Putamen (tissue), 1 donor: ENCODE measurements around the gene PPP4R1.

Experiments used
- DNase-seq: peaks from one replicate; pipeline ENCODE4 v3.0.0-alpha.2; 2016; ENCODE audit warnings: low spot score

PPP4R1 gene

GRCh38 chr18:9594823-9595596 is 19.3 kb downstream of the PPP4R1 start:
- no peak for DNase-seq

- DNase-seq = no peak
Measured at GRCh38 chr18:9587924-9588323, 26.4 kb downstream of the PPP4R1 start.

- DNase-seq = no peak
Measured at GRCh38 chr18:9586814-9587213, 27.5 kb downstream of the PPP4R1 start.

- no peak for DNase-seq
Measured at GRCh38 chr18:9581667-9582066, 32.7 kb downstream of the PPP4R1 start.

GRCh38 chr18:9578306-9578705 is 36.1 kb downstream of the PPP4R1 start:
- DNase-seq = no peak

GRCh38 chr18:9577361-9577760 is 37.0 kb downstream of the PPP4R1 start:
- no peak for DNase-seq

GRCh38 chr18:9575558-9575957 is 38.8 kb downstream of the PPP4R1 start:
- DNase-seq = peak; percentile 83

- DNase-seq = no peak
Measured at GRCh38 chr18:9574473-9575115, 39.8 kb downstream of the PPP4R1 start.

- DNase-seq = no peak
Measured at GRCh38 chr18:9571546-9571945, 42.8 kb downstream of the PPP4R1 start.

GRCh38 chr18:9570255-9570654 is 44.1 kb downstream of the PPP4R1 start:
- no peak for DNase-seq

- no peak for DNase-seq
Measured at GRCh38 chr18:9569178-9569577, 45.2 kb downstream of the PPP4R1 start.

GRCh38 chr18:9568186-9568585 is 46.2 kb downstream of the PPP4R1 start:
- no peak for DNase-seq

- no peak for DNase-seq
Measured at GRCh38 chr18:9565407-9565806, 49.0 kb downstream of the PPP4R1 start.

- no peak for DNase-seq
Measured at GRCh38 chr18:9563331-9563730, 51.0 kb downstream of the PPP4R1 start.

GRCh38 chr18:9562584-9562983 is 51.8 kb downstream of the PPP4R1 start:
- no peak for DNase-seq

- no peak for DNase-seq
Measured at GRCh38 chr18:9561759-9562158, 52.6 kb downstream of the PPP4R1 start.

- DNase-seq = no peak
Measured at GRCh38 chr18:9559253-9559652, 55.1 kb downstream of the PPP4R1 start.

- DNase-seq = no peak
Measured at GRCh38 chr18:9558387-9559064, 55.8 kb downstream of the PPP4R1 start.

GRCh38 chr18:9557250-9557943 is 57.0 kb downstream of the PPP4R1 start:
- no peak for DNase-seq

- no peak for DNase-seq
Measured at GRCh38 chr18:9552616-9553015, 61.7 kb downstream of the PPP4R1 start.

- DNase-seq = no peak
Measured at GRCh38 chr18:9552191-9552590, 62.2 kb downstream of the PPP4R1 start.

- DNase-seq = no peak
Measured at GRCh38 chr18:9550429-9550828, 63.9 kb downstream of the PPP4R1 start.

- DNase-seq = no peak
Measured at GRCh38 chr18:9549405-9549804, 65.0 kb downstream of the PPP4R1 start.
